GM23248 (cell line): ENCODE data around the gene SPPL3. TPM values are rescaled to one million over a fixed set of nuclear protein-coding genes. Genes with fewer than 3 reads are reported as not detected.
"Not testable (repeated sequence)": the region's sequence is repeated elsewhere in the genome, so short reads cannot be mapped to it uniquely, and the experiment has no call there.

ENCODE experiments used
- DNase-seq: peaks from one replicate; pipeline ENCODE4 v3.0.0-alpha.2; 2015
- H2AFZ ChIP-seq: fragments of 200-600 bp; sonication (generic); 2 replicates; pipeline ENCODE4 v1.6.1; 2016; ENCODE audit warnings: antibody characterized with exemption
- H3F3A ChIP-seq: fragments of 200-600 bp; sonication (generic); 2 replicates; pipeline ENCODE4 v1.6.1; 2016; ENCODE audit warnings: mild to moderate bottlenecking, antibody characterized with exemption, mixed run types; ENCODE audit not compliant: insufficient read depth
- H3K27ac ChIP-seq: fragments of 200-600 bp; sonication (generic); 2 replicates; pipeline ENCODE4 v1.5.1; 2016; ENCODE audit warnings: mild to moderate bottlenecking
- H3K27me3 ChIP-seq: fragments of 200-600 bp; sonication (generic); replicated peaks from 2 replicates; pipeline ENCODE4 v1.6.1; 2016; ENCODE audit warnings: mild to moderate bottlenecking; ENCODE audit not compliant: insufficient read depth
- H3K36me3 ChIP-seq: fragments of 200-600 bp; sonication (generic); 2 replicates; pipeline ENCODE4 v1.6.1; 2016; ENCODE audit warnings: low read depth, mild to moderate bottlenecking
- H3K4me1 ChIP-seq: fragments of 200-600 bp; sonication (generic); 2 replicates; pipeline ENCODE4 v1.6.1; 2016; ENCODE audit warnings: mild to moderate bottlenecking; ENCODE audit not compliant: insufficient read depth
- H3K4me2 ChIP-seq: fragments of 200-600 bp; sonication (generic); one replicate; pipeline ENCODE4 v1.6.1; 2016; ENCODE audit warnings: mild to moderate bottlenecking; ENCODE audit not compliant: unreplicated experiment
- H3K4me3 ChIP-seq: fragments of 200-600 bp; sonication (generic); 2 replicates; pipeline ENCODE4 v1.5.1; 2016; ENCODE audit warnings: mild to moderate bottlenecking
- H3K79me2 ChIP-seq: fragments of 200-600 bp; sonication (generic); 2 replicates; pipeline ENCODE4 v1.6.1; 2016; ENCODE audit warnings: mild to moderate bottlenecking; ENCODE audit not compliant: insufficient read depth
- H3K9ac ChIP-seq: fragments of 200-600 bp; sonication (generic); 2 replicates; pipeline ENCODE4 v1.6.1; 2016; ENCODE audit warnings: mild to moderate bottlenecking
- H3K9me2 ChIP-seq: fragments of 200-600 bp; sonication (generic); 2 replicates; pipeline ENCODE4 v1.6.1; 2016; ENCODE audit warnings: mixed run types, mild to moderate bottlenecking, moderate library complexity; ENCODE audit not compliant: insufficient read depth
- H3K9me3 ChIP-seq: fragments of 200-600 bp; sonication (generic); one replicate; pipeline ENCODE4 v1.6.1; 2017; ENCODE audit warnings: low read depth
- H4K20me1 ChIP-seq: fragments of 200-600 bp; sonication (generic); 2 replicates; pipeline ENCODE4 v1.6.0; 2016; ENCODE audit not compliant: insufficient read depth
- EZH2 ChIP-seq: fragments of 200-600 bp; sonication (generic); IDR thresholded peaks from 2 replicates; pipeline ENCODE4 v1.6.1; 2018; ENCODE audit warnings: antibody characterized with exemption, mild to moderate bottlenecking; ENCODE audit not compliant: insufficient read depth, poor library complexity, severe bottlenecking
- EZH2phosphoT487 ChIP-seq: fragments of 200-600 bp; sonication (generic); IDR thresholded peaks from 2 replicates; pipeline ENCODE4 v1.6.1; 2018; ENCODE audit warnings: antibody characterized with exemption, moderate library complexity, mild to moderate bottlenecking, low read depth; ENCODE audit not compliant: insufficient read depth
- WGBS, 2 experiments: methylation state at CpG; one replicate each; pipeline ENCODE4 v1.1.6; 2015 to 2017; ENCODE audit warnings: low lambda C conversion rate in 2 of 2, low coverage in 1 of 2; ENCODE audit errors: missing lambda C conversion rate in 2 of 2; 5-methylcytosine and 5-hydroxymethylcytosine counted together
- in situ Hi-C: fragments of 300-500 bp; cut with MboI; formaldehyde crosslinking; loops from 2 replicates; pipeline ENCODE4 v1.15.0; 2020
- polyA plus RNA-seq: library from polyadenylated mRNA; unstranded; fragments of >200 nt; fragmentation: Nextera tagmentation; extraction: Ambion mirVana; gene quantifications from 2 replicates; pipeline ENCODE4 v1.2.1, GENCODE V29; 2016
- total RNA-seq: library from RNA; depleted of rRNA; stranded (reverse); fragments of >200 nt; shearing (Covaris generic); gene quantifications from 2 replicates; pipeline ENCODE4 v1.2.3, GENCODE V29; 2014

The SPPL3 gene
- total and polyA plus RNA-seq, 2 experiments from 2014 or later = 8.1 to 24.8 TPM

DNA sequence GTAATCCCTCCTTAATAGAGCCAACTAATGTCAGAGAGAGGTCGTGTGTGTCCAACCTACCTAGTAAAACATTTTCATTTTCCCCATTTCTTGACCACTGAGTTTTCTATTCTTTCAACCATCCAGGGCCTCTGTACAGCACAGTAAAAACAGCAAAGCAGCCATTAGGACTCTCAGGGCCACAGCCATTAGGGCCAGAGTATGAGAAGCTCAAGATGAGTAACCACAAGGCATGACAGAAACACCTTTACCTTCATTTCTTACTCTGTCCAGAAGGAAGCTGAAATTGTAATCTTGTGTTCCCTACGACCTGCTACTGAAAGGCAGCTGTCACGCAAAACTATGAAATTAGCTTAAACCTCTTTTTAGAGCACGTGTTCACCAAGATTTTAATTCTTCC is 2.3 kb downstream of the SPPL3 start:
- no peak overlapping the region for H2AFZ ChIP-seq
- H3K9me3 ChIP-seq = no peaks in the 10 kb centered on the region
- in situ Hi-C loops = no loop called here
- no peaks in the 10 kb centered on the region for H3K36me3 ChIP-seq
- 61 to 71% methylated on average over 4 of the region's 4 CpGs for WGBS, 2 experiments
- H3K79me2 ChIP-seq = peaks cover 70% of the 10 kb centered on the region
- TF ChIP-seq EZH2 (no peak), EZH2phosphoT487 (no peak)
- H3F3A ChIP-seq = peaks cover under 1% of the 10 kb centered on the region; the same call in 1 of the 2 replicates
- H3K27me3 ChIP-seq = no peaks in the 10 kb centered on the region
- DNase-seq = no peak
- no peaks in the 10 kb centered on the region for H3K9me2 ChIP-seq
- H4K20me1 ChIP-seq = peaks cover 18% of the 10 kb centered on the region; the same call in 1 of the 2 replicates
- no peak overlapping the region for H3K9ac ChIP-seq
- peaks cover 7% of the 10 kb centered on the region for H3K4me1 ChIP-seq
- no peak overlapping the region for H3K27ac ChIP-seq
- peak overlapping the region; percentile 73 for H3K4me2 ChIP-seq
- peak overlapping the region; percentile 88; the same call in 1 of the 2 replicates for H3K4me3 ChIP-seq

DNA sequence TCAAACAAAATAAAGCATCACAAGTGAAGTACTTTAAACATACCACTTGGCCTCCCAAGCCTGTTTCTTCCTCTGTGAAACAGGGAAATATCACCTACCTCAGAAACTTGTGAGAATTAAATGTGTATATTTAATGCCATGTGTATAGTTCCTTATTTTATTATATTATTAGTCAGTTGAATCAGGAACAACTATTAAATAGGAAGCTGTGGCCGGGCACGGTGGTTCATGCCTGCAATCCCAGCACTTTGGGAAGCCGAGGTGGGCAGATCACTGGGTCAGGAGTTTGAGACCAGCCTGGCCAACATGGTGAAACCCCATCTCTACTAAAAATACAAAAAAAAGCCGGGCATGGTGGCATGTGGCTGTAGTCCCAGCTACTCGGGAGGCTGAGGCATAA is 3.1 kb downstream of the SPPL3 start:
- DNase-seq, in situ Hi-C loops, H3K4me3 ChIP-seq, H3K4me2 ChIP-seq, H3K9me3 ChIP-seq, H3K36me3 ChIP-seq, H3K9ac ChIP-seq, H3F3A ChIP-seq, H3K27me3 ChIP-seq, H2AFZ ChIP-seq, H3K9me2 ChIP-seq, H3K4me1 ChIP-seq, H3K27ac ChIP-seq: not testable (repeated sequence)
- H3K79me2 ChIP-seq = peaks cover 77% of the 10 kb centered on the region
- H4K20me1 ChIP-seq = peaks cover 18% of the 10 kb centered on the region; the same call in 1 of the 2 replicates
- 85 to 90% methylated on average over 5 of the region's 5 CpGs for WGBS, 2 experiments

DNA sequence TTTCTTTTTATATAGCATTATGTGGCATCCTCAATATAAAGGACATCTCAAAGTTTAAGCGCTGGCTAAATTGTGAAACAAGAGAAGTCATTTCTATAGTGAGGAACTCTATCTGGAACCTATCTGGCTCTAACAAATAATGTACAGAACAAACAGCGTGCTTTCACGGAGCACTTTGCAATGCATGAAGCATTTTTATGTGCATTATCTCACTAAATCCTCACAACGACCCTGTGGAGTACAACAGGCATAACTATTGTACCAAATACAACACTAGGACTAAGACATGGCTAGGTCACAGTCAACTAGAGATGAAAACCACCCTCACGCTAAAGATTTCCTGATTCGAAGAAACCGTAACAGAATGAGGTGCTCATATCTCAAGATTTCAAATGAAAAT is 8.6 kb downstream of the SPPL3 start:
- TF ChIP-seq EZH2 (no peak), EZH2phosphoT487 (no peak)
- Histone ChIP-seq H3K4me1 (no peaks in the 10 kb centered on the region), H3K27ac (no peak overlapping the region), H3K9ac (no peak overlapping the region), H3K27me3 (no peaks in the 10 kb centered on the region), H3K4me2 (no peak overlapping the region), H3K4me3 (no peak overlapping the region), H3K79me2 (peaks cover 95% of the 10 kb centered on the region), H3K9me3 (no peaks in the 10 kb centered on the region), H3F3A (no peaks in the 10 kb centered on the region; the same call in 1 of the 2 replicates), H3K36me3 (no peaks in the 10 kb centered on the region), H3K9me2 (no peaks in the 10 kb centered on the region), H2AFZ (no peak overlapping the region), H4K20me1 (peaks cover 16% of the 10 kb centered on the region; the same call in 1 of the 2 replicates)
- WGBS, 2 experiments = 88 to 90% methylated on average over 7 of the region's 7 CpGs
- in situ Hi-C loops = no loop called here
- DNase-seq = no peak

DNA sequence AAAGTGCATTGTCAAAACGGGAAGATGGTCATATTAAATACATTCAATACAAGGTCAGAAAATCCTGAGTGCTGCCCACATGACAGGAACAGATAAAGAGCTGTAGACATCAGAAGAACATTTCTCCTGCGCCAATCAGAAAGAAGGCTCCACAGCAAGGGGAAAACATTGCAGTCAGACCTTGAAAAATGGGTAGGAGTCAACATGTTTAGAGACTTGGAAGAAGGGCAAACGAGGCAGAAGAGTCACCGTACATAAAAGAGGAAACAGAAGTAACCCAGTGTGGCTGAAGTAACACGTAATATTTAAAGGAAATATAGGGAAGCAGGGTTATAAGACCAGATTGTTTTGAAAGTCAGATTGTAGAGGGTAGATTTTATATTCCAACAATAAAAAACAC is 11.9 kb downstream of the SPPL3 start:
- Histone ChIP-seq H4K20me1 (0 out of 2 replicates have a peak, but pooled peaks cover 14% of the 10 kb centered on the region), H2AFZ (no peak overlapping the region), H3K27ac (no peak overlapping the region), H3K9me3 (no peaks in the 10 kb centered on the region), H3K36me3 (no peaks in the 10 kb centered on the region), H3K4me2 (no peak overlapping the region), H3K9ac (no peak overlapping the region), H3K4me1 (no peaks in the 10 kb centered on the region), H3K27me3 (no peaks in the 10 kb centered on the region), H3K79me2 (peaks cover 93% of the 10 kb centered on the region), H3F3A (no peaks in the 10 kb centered on the region), H3K9me2 (no peaks in the 10 kb centered on the region), H3K4me3 (no peak overlapping the region)
- in situ Hi-C loops = no loop called here
- WGBS, 2 experiments = 80 to 87% methylated on average over 5 of the region's 5 CpGs
- TF ChIP-seq EZH2 (no peak), EZH2phosphoT487 (no peak)
- DNase-seq = no peak

DNA sequence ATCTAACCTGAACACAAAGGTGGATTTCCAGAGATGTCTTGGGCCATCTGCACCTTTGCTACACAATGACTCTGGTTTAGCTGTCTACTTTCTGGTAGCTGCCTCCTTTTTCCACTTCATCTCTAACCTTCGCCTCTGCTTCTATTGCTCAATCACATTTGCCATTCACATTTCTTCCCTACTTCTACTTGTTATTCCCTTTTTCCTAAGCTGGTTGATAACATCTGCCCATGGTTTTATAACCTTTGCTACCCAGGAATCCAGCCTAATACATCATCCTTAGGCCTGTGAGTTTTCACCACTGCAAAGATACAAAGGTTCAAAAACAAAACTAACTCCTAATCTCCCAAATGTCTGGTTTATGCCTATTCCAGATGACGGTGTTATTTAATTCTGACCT is 13.2 kb downstream of the SPPL3 start:
- no peak for DNase-seq

More for the DNA sequence above, 13.2 kb downstream of the SPPL3 start:
- Histone ChIP-seq H3K9me3 (no peaks in the 10 kb centered on the region), H3K79me2 (peaks cover 93% of the 10 kb centered on the region), H3K4me1 (no peaks in the 10 kb centered on the region), H3K4me2 (no peak overlapping the region), H2AFZ (no peak overlapping the region), H4K20me1 (0 out of 2 replicates have a peak, but pooled peaks cover 13% of the 10 kb centered on the region), H3K4me3 (no peak overlapping the region), H3K27me3 (no peaks in the 10 kb centered on the region), H3K9me2 (no peaks in the 10 kb centered on the region), H3K27ac (no peak overlapping the region), H3F3A (no peaks in the 10 kb centered on the region), H3K9ac (no peak overlapping the region), H3K36me3 (no peaks in the 10 kb centered on the region)
- 97% methylated on average over 2 of the region's 2 CpGs for WGBS, 2 experiments
- in situ Hi-C loops = no loop called here
- TF ChIP-seq EZH2phosphoT487 (no peak), EZH2 (no peak)
